Germinal center (tissue), 1 donor: ENCODE data around the gene FAM3C.
A peak's percentile ranks its signal among the peaks of the same experiment; 100 is the strongest.
"Not testable (repeated sequence)": the region's sequence is repeated elsewhere in the genome, so short reads cannot be mapped to it uniquely, and the experiment has no call there.

ENCODE experiments used
- DNase-seq: peaks from one replicate; pipeline ENCODE4 v3.0.0; 2012; ENCODE audit warnings: mixed read lengths, low spot score

Gene FAM3C

DNA sequence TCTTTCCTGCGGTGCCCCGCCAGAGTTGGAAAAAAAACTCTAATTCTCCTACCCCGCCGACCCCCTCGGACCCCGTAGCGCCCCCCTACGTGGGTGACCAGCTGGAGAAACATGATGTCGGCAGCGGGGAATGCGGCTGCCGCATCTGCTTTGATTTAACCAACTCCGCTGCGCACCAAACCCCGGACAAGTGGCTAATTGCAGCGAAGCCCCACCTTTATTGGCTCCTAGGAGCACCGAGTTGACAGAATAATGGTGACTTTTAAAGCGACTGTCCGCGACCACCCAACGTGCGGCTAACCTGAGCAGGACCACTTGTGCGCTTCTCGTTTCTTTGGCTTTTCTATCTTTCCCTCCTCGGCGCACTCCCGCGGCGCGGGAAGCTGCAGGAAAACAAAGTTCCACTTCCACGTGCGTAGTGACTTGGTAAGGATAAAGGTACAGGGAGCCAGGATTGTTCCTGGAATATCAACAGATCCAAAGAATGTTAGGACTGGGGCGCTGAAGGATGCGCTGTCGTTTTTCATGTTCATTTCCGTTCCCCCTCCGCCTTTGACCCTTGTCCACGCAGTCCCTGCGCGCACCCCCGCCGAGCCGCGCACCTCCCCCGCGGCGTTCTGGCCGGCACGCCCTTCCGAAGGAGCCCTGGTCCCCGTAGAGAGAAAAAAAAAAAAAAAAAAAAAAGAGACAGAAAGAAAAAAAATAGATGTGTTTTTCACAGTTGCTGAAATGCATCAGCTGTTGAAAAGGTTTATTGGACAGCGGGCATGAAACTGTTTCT is 65.9 kb downstream of the FAM3C start:
- no peak for DNase-seq

GRCh38 chr7:121329191-121330052 is 66.7 kb downstream of the FAM3C start:
- DNase-seq, result peak; percentile 24

DNA sequence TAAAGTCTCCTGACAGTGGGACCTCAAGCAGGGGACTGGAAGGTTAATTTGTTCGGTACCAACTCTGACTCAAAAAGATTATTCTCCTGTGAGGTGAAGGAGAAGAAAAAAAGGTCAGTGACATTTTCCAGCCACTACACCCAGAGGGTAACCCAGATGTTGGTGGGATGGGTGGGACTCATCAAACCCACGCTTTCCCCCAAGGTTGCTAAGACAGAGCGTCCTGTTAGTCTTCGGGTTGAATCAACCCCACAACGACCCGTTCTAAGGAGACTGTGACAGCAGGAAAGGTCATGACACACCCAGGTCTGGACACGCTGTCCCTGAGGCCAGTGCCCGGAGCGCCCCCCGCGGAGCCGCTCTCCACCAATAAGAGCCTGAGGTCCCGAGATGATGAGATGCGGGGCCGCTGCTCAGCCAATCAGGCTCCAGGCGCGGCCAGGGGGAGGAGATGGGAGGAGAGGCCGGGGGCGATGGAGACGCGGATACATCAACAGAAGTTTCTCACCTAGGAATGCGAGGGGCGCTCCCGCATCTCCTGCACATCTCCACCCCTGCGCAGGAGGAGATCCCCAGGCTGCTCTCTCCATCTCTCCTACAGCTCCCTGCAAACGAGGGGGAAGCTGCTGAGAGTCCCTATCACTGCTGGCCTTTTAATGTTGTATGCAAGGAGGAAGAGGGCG is 67.5 kb downstream of the FAM3C start, which contains the start of gene WNT16:
TSS of gene WNT16 (plus strand) at position 493 of the 683 bp plus-strand sequence. CDS start 293 bp downstream, outside the sequence.
- DNase-seq, result peak; percentile 15

DNA sequence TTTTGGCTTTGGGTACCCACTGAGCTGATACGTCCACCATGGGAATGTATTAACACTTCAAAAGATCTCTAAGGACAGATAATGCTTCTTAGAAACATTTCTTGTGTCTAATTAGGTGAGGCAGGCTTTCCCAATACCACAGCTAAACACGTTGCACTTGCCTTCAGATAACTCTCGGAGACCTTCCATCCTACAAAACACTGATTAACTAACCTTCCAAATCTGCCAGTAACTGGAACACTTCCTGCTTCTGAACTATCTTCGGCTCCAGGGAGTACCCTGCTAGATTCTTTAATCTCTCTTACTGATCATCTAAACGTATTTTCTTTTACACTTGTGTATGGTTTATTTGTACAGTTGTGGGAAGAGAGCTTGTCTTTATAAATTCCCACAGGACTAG is 68.4 kb downstream of the FAM3C start:
- DNase-seq, result no peak

- no peak for DNase-seq
Measured at GRCh38 chr7:121323515-121324302, 72.4 kb downstream of the FAM3C start.

DNA sequence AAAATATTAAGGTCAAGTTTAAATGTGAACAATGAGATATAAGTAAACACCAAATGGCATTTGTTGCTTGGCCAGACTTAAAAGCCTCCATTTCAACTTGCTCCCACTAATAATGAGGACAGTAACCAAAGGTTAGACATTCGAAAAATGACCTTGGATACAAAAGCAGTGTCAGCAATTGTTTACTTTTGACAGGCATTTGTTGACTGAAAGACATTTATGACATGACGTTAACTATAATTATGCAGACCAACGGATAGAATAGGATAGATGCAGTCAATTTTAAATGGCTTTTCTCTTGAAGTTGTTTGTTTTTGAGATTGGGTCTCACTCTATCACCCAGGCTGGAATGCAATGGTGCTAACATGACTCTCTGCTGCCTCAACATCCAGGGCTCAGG is 73.6 kb downstream of the FAM3C start:
- DNase-seq, result no peak

GRCh38 chr7:121315170-121315569 is 80.9 kb downstream of the FAM3C start:
- not testable (repeated sequence) for DNase-seq

GRCh38 chr7:121313793-121314676 is 82.1 kb downstream of the FAM3C start:
- DNase-seq, result no peak

- no peak for DNase-seq
Measured at GRCh38 chr7:121313220-121313792, 82.8 kb downstream of the FAM3C start.

DNA sequence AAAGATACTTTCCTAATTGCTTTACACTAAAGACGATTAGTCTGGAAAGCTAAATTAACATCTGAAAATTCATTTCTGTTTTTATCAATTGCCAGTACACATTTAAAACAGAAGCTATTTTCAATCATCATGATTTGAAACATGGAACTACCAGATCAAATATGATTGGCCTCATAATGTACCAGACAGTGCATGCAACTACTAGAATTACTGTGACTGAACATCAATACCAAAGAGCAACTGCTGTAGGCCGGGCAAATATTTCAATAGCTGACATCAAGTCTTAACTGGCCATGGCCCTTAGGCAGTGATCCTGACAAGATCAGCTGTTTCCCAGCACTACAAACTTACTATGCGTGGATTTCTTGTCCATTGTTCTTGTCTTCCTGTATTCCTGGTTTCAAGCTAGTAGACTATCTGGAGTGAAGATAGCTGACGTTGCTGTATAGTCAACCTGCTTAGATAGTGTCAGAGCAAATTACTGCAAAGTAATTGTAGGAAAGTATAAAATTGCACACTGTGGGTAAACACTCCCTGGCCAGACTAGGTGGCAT is 89.0 kb downstream of the FAM3C start:
- DNase-seq, result no peak

GRCh38 chr7:121306565-121306964 is 89.5 kb downstream of the FAM3C start:
- no peak for DNase-seq

DNA sequence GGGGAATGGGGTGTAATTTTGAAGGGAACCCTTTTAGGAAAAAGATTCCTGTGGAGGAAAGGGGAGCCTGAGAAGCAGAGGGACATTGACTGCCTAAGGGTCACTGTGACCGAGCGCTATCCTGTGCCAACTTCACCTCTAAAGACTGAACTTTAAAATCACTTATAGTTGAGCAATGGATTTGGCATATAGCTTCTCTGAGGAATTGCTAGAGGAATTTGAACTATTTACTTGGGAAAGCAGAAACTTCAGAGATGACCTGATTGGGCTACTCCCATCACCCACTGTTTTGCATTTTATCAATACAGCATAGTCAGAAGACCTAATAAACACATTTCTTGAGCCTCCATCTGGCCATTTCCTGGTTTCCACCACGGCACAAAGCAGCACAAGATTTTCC is 91.0 kb downstream of the FAM3C start:
- no peak for DNase-seq

DNA sequence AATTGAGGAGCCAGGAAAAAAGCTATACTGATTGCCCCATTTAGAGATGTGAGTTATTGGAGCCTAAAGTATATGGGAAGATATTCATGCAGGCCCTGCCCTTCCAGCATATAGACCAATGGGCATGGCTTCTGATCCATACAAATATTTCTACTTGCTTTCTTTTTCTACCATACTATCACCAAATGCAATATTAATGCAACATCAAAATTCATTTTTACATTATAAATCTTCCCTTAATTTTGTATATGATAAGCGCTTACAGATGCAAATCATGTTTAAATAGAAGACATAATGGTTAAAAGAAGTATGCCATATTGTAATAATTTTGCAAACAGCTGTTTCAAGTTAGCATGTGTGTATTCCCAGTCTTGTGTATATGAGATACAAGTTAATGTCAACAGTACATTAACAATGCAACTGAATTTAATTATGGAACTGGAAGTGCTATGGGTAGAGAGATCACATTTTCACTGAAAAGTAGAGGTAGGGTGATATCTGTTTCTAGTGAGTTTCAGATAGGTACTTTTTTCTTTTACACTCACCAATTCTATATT is 91.9 kb downstream of the FAM3C start:
- DNase-seq, result no peak

DNA sequence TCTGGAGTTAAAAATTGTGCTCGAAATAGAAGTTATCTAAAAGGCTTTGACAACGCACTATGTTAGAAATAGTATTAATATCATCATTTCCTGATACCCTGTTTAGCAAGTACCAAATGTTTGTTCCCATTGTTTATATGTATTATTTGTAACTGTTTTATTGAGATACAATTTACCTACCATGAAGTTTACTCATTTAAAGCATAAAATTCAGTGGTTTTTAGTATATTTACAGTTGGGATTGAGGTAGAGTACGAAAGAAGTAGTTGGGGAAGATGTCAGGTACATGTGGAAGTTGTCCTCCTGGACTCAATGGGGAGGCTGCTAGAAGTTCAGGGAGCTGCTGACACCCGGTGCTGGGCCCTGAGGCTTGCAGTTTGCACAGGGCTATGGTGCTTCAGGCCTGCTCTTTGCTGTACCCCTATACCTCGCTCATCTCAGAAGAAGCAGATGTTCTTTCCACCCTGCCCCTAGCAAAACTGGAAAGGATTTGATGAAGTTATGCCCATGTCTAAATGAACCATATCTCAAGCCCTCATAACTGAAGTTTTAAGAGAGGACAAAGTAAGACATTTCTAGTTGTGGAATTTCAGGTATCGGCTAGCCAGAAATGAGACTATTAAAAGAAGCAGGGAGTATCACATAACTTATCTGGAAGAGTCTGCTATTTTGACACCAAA is 92.5 kb downstream of the FAM3C start:
- DNase-seq, result no peak

DNA sequence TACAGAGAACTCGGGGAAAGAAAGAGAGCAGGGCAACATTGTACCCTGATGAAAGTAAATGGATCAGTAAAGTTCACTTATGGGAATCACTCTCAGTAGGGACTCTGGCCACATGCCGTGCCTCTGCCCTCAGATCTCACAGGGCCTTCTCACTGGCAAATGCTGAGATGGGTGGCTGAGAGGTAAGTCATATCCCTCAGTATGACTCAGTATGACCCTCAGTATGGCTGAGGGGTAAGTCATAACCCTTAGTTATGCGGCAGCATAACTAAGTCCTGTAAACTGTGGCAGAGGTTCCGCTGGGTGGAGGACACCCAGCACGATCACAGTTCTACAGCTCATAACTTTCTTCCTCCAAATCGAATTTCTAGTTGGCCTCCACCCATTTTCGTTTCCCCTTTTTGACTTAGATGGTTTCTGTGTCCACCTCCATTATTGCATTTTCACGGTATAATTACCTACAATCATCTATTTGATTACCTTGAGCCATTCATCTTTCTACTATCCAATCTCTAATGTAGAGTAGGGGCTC is 93.8 kb downstream of the FAM3C start:
- no peak for DNase-seq

DNA sequence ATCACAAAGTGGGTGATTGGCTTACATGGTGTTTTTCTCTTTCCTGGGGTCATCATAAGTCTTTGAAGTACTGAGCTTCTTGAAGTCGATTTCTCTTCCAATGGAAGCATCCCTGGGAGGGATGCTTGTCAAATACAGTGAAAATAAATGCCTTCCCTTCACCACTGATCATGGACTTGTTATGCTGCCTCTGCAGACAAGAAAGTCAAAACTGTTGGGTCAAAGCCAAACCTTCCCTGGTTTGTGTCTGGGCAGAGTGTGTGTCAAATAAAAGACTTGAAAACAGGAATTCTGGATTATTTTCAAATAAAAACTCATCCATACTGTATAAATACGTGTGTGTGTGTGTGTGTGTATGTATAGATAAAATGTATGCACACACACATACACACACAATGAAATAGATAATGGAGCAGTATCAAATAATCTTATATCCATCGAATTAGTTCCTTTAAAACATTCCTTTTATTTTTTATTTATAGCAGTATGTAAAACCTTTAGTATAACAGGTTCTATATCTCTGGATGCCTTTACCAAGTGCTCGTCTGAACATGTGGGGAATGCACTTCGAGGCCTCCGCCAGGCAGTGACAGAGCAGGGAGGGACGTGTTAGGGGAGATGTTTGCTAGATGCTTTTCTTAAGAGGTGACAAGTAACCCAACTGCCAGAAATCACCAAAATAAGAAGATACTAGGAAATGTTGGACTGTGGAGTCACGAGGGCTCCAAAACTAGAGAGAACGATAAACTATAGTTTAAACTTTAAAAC is 94.5 kb downstream of the FAM3C start:
- no peak for DNase-seq

DNA sequence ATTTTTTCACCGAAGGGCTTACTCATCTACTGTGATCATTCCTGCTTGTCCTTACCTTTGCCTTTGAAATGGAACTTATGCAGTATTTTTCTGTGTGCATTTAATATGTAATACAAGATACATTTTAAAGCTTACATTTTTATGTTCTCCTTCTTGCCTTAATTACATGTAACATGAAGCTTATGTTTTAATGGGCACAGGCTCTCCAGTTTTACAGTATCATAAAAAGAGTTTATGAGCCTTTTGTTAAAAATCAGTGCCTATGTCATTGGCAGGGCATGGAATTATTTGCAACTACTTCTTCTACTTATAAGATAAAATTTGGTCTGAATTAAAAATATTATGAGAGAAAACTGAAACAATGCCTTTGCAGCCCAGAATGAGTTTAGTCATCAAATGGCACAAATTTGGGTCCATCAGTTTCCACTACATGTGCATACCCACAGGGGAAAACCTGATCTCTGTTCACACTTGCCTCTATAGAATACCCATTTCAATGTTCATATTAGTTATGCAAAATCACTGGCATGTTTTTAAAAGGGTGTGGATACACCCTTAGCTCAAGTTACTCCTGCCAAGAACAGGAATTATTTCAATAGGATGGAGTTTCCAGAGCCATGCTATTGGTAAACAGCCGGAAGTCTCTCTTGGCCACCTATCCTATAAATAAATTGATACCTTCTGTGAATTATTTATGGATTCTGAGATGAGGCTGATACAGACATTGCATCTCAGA is 95.3 kb downstream of the FAM3C start:
- no peak for DNase-seq
